GM12878 (cell line): Measurements from ENCODE around the gene SV2B.

Experiments
- BRCA1 ChIP-seq: IDR thresholded peaks from 2 replicates; pipeline ENCODE4 v1.6.1; 2011; ENCODE audit warnings: low read depth, low read length, improper control_type of control experiment
- CBFB ChIP-seq: IDR thresholded peaks from 2 replicates; pipeline ENCODE4 v1.6.1; 2016; ENCODE audit warnings: antibody characterized with exemption, low read depth
- CHD4 ChIP-seq: fragments of 200-600 bp; sonication (generic); IDR thresholded peaks from 2 replicates; pipeline ENCODE4 v1.6.1; 2016; ENCODE audit warnings: mild to moderate bottlenecking
- EZH2 ChIP-seq: IDR thresholded peaks from 2 replicates; pipeline ENCODE4 v1.6.1; 2012; ENCODE audit warnings: low read depth, mild to moderate bottlenecking, control low read depth, inconsistent platforms, low read length, borderline replicate concordance; ENCODE audit not compliant: control insufficient read depth
- NRF1 ChIP-seq: conservative IDR thresholded peaks from 2 replicates; pipeline ENCODE4 v1.6.1; 2011; ENCODE audit warnings: mild to moderate bottlenecking, low read depth, low read length, improper control_type of control experiment
- POLR2AphosphoS5 ChIP-seq: IDR thresholded peaks from 2 replicates; pipeline ENCODE4 v1.6.1; 2011; ENCODE audit warnings: mild to moderate bottlenecking, low read length, inconsistent platforms
- SMAD1 ChIP-seq: fragments of 450-650 bp; IDR thresholded peaks from 2 replicates; pipeline ENCODE4 v1.6.1; 2018; ENCODE audit warnings: mild to moderate bottlenecking, low read depth; ENCODE audit not compliant: partially characterized antibody
- TCF12 ChIP-seq: IDR thresholded peaks from 2 replicates; pipeline ENCODE4 v1.6.1; 2011; ENCODE audit warnings: low read depth, mild to moderate bottlenecking, low read length
- USF2 ChIP-seq: IDR thresholded peaks from 2 replicates; pipeline ENCODE4 v1.6.1; 2011; ENCODE audit warnings: low read depth, low read length, improper control_type of control experiment, borderline replicate concordance
- ZNF274 ChIP-seq: IDR thresholded peaks from one replicate; pipeline ENCODE4 v1.8.0; 2011; ENCODE audit not compliant: insufficient read length, insufficient read depth

- TF ChIP-seq ZNF274 = no peak
- TF ChIP-seq NRF1 = no peak
- no peak for TF ChIP-seq EZH2
- TF ChIP-seq CBFB = no peak
- no peak for TF ChIP-seq POLR2AphosphoS5
- no peak for TF ChIP-seq BRCA1
- no peak for TF ChIP-seq USF2
- TF ChIP-seq SMAD1 = no peak
- TF ChIP-seq TCF12 = no peak
- no peak for TF ChIP-seq CHD4
Measured at GRCh38 chr15:91308199-91308598, 208.1 kb downstream of the SV2B start.
